DOHH2 (cell line): Measurements from ENCODE around the gene SLC24A1.
A peak's percentile ranks its signal among the peaks of the same experiment; 100 is the strongest.

Experiments
- H3F3A ChIP-seq: fragments of 200-600 bp; sonication (generic), shearing (Covaris generic); 2 replicates; pipeline ENCODE4 v1.6.0; 2016; ENCODE audit warnings: antibody characterized with exemption, mild to moderate bottlenecking; ENCODE audit not compliant: control insufficient read depth, insufficient read depth
- H3K27ac ChIP-seq: fragments of 200-600 bp; sonication (generic); 2 replicates; pipeline ENCODE4 v1.5.1; 2014; ENCODE audit warnings: low read depth, mild to moderate bottlenecking, low read length, moderate library complexity
- H3K27me3 ChIP-seq: fragments of 200-600 bp; sonication (generic); 2 replicates; pipeline ENCODE4 v1.6.1; 2014; ENCODE audit warnings: mild to moderate bottlenecking, low read length, mixed read lengths; ENCODE audit not compliant: control insufficient read depth
- H3K36me3 ChIP-seq: fragments of 200-600 bp; sonication (generic); 2 replicates; pipeline ENCODE4 v1.6.1; 2014; ENCODE audit warnings: mild to moderate bottlenecking, low read length, moderate library complexity, mixed read lengths; ENCODE audit not compliant: control insufficient read depth
- H3K4me1 ChIP-seq: fragments of 200-600 bp; sonication (generic); 2 replicates; pipeline ENCODE4 v1.6.1; 2014; ENCODE audit warnings: mild to moderate bottlenecking, low read length, mixed read lengths; ENCODE audit not compliant: control insufficient read depth
- H3K4me2 ChIP-seq: fragments of 200-600 bp; sonication (generic); 2 replicates; pipeline ENCODE4 v1.6.0; 2014; ENCODE audit warnings: mild to moderate bottlenecking, low read length, moderate library complexity
- H3K4me3 ChIP-seq: fragments of 200-600 bp; sonication (generic); 2 replicates; pipeline ENCODE4 v1.5.1; 2014; ENCODE audit warnings: mild to moderate bottlenecking, low read length, mixed read lengths
- H3K79me2 ChIP-seq: fragments of 200-600 bp; sonication (generic); 2 replicates; pipeline ENCODE4 v1.6.1; 2014; ENCODE audit warnings: mild to moderate bottlenecking, low read length, mixed read lengths; ENCODE audit not compliant: control insufficient read depth
- H3K9me2 ChIP-seq: fragments of 200-600 bp; sonication (generic); replicated peaks from 2 replicates; pipeline ENCODE4 v1.6.1; 2014; ENCODE audit warnings: mild to moderate bottlenecking, low read length, mixed read lengths; ENCODE audit not compliant: control insufficient read depth
- H3K9me3 ChIP-seq: fragments of 200-600 bp; sonication (generic); 2 replicates; pipeline ENCODE4 v1.6.1; 2014; ENCODE audit warnings: antibody characterized with exemption, low read length, mixed read lengths; ENCODE audit not compliant: control insufficient read depth, insufficient read depth
- H4K20me1 ChIP-seq: fragments of 200-600 bp; sonication (generic); 2 replicates; pipeline ENCODE4 v1.6.0; 2014; ENCODE audit warnings: low read depth, mild to moderate bottlenecking, antibody characterized with exemption, low read length, moderate library complexity; ENCODE audit not compliant: control insufficient read depth, insufficient read depth
- EZH2phosphoT487 ChIP-seq: fragments of 200-600 bp; sonication (generic); IDR thresholded peaks from 2 replicates; pipeline ENCODE4 v1.6.1; 2017; ENCODE audit warnings: borderline replicate concordance, mild to moderate bottlenecking, antibody characterized with exemption, low read length, moderate library complexity, mixed read lengths
- TF ChIP-seq, protein P1 (sequence below): fragments of 200-600 bp; sonication (generic); IDR thresholded peaks from one replicate; pipeline ENCODE4 v1.5.1; 2014; ENCODE audit warnings: antibody characterized with exemption, mild to moderate bottlenecking, low read depth, low read length; ENCODE audit not compliant: poor library complexity, severe bottlenecking

The SLC24A1 gene

DNA sequence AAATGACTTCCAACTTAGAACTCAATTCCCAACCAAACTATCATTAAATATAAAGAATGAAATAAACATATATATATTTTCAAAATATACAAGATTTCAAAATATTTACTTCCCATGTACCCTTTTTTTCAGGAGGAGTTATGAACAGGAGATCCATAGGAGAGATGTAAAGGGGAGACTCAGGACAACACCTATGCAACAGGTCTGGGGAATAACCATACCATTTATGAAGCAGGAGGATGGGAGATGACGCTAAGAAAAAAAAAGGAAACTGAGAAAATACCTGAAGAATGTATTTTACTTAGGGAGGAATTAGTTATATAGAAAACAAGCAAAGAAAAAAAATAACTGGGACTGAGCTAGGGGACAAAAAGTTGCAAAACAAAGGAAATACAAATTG, 34.6 kb upstream of the SLC24A1 start:
- no peaks in the 10 kb centered on the region for H3K9me2 ChIP-seq
- H3K36me3 ChIP-seq, result peaks cover 79% of the 10 kb centered on the region
- TF ChIP-seq EZH2phosphoT487, result no peak
- TF ChIP-seq, protein P1, sequence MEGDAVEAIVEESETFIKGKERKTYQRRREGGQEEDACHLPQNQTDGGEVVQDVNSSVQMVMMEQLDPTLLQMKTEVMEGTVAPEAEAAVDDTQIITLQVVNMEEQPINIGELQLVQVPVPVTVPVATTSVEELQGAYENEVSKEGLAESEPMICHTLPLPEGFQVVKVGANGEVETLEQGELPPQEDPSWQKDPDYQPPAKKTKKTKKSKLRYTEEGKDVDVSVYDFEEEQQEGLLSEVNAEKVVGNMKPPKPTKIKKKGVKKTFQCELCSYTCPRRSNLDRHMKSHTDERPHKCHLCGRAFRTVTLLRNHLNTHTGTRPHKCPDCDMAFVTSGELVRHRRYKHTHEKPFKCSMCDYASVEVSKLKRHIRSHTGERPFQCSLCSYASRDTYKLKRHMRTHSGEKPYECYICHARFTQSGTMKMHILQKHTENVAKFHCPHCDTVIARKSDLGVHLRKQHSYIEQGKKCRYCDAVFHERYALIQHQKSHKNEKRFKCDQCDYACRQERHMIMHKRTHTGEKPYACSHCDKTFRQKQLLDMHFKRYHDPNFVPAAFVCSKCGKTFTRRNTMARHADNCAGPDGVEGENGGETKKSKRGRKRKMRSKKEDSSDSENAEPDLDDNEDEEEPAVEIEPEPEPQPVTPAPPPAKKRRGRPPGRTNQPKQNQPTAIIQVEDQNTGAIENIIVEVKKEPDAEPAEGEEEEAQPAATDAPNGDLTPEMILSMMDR, result no peak
- no peaks in the 10 kb centered on the region for H3K27me3 ChIP-seq
- H3K4me2 ChIP-seq, result no peak overlapping the region
- H4K20me1 ChIP-seq, result no peaks in the 10 kb centered on the region
- peaks cover 25% of the 10 kb centered on the region for H3K4me1 ChIP-seq
- no peak overlapping the region for H3K4me3 ChIP-seq
- H3K79me2 ChIP-seq, result no peaks in the 10 kb centered on the region
- H3K9me3 ChIP-seq, result no peaks in the 10 kb centered on the region
- no peak overlapping the region for H3K27ac ChIP-seq
- 0 out of 2 replicates have a peak, but pooled peaks cover 6% of the 10 kb centered on the region for H3F3A ChIP-seq

DNA sequence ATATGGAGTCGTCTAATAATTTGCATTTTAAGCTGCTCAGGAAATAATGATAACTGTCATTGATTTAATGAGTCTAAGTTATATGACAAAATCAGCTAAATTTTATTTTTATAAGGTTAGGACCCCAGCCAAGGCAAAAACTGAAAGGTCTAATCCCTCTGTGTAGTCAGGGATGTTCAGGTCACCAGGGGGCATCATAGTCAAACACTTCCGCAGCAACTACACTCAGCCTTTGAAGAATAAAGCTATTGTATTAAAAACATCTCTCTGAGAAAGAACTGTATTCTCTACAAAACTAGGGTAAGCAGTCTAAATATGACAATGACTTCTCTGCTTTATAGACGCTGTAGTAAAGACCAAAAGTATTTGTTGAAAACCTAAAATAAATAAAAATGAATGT, 25.8 kb upstream of the SLC24A1 start:
- Histone ChIP-seq H3K4me3 (no peak overlapping the region), H4K20me1 (no peaks in the 10 kb centered on the region), H3F3A (no peaks in the 10 kb centered on the region), H3K27me3 (no peaks in the 10 kb centered on the region), H3K36me3 (peaks cover 93% of the 10 kb centered on the region), H3K4me2 (no peak overlapping the region), H3K9me3 (no peaks in the 10 kb centered on the region), H3K4me1 (0 out of 2 replicates have a peak, but pooled peaks cover 3% of the 10 kb centered on the region), H3K9me2 (no peaks in the 10 kb centered on the region), H3K27ac (no peak overlapping the region), H3K79me2 (0 out of 2 replicates have a peak, but pooled peaks cover 2% of the 10 kb centered on the region)
- TF ChIP-seq EZH2phosphoT487, result no peak
- TF ChIP-seq, protein P1, result peak; percentile 53

DNA sequence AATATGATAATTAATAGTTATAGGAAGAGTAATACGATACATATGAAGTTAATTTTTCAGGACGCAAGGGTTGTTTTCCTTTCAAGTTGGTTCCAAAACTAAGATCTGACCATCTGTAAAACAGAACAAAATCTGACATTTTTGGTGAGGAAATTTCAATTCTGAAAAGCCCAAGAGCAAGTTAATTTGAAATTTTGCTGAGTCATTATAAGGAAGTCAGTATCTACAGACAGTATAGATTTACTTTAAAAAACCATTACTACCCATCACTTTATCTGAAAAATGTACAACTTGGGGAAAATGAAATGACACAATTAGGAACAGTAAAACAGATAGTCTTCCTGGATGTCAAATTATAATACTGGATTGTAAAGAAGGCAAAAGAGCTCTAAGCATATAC, 23.3 kb upstream of the SLC24A1 start:
- H3K9me3 ChIP-seq, result no peaks in the 10 kb centered on the region
- H3K9me2 ChIP-seq, result no peaks in the 10 kb centered on the region
- H3F3A ChIP-seq, result no peaks in the 10 kb centered on the region
- no peaks in the 10 kb centered on the region for H4K20me1 ChIP-seq
- no peak overlapping the region for H3K4me3 ChIP-seq
- 0 out of 2 replicates have a peak, but pooled peaks cover 5% of the 10 kb centered on the region for H3K79me2 ChIP-seq
- 0 out of 2 replicates have a peak, but pooled peaks cover 3% of the 10 kb centered on the region for H3K4me1 ChIP-seq
- no peak overlapping the region for H3K4me2 ChIP-seq
- H3K36me3 ChIP-seq, result peaks cover 81% of the 10 kb centered on the region
- no peaks in the 10 kb centered on the region for H3K27me3 ChIP-seq
- H3K27ac ChIP-seq, result no peak overlapping the region
- TF ChIP-seq, protein P1, result no peak
- no peak for TF ChIP-seq EZH2phosphoT487
